Mesothelial cell of epicardium (in vitro differentiated cells): ENCODE results near the gene GLT6D1. TPM values are rescaled to one million over a fixed set of nuclear protein-coding genes. Genes with fewer than 3 reads are reported as not detected.
A peak's percentile ranks its signal among the peaks of the same experiment; 100 is the strongest.

Experiments used
- DNase-seq, 2 experiments: peaks; one replicate each; pipeline ENCODE4 v3.0.0; 2021; ENCODE audit warnings: low spot score in 2 of 2; ENCODE audit not compliant: unreplicated experiment in 2 of 2
- H3K27ac Mint-ChIP-seq: 2 replicates; pipeline ENCODE4 v1.8.0; 2021; ENCODE audit warnings: mixed read lengths
- H3K27me3 Mint-ChIP-seq: 2 replicates; pipeline ENCODE4 v1.8.0; 2021; ENCODE audit warnings: low read depth, mixed read lengths
- H3K36me3 Mint-ChIP-seq: 2 replicates; pipeline ENCODE4 v1.8.0; 2021; ENCODE audit warnings: mixed read lengths
- H3K4me1 Mint-ChIP-seq: 2 replicates; pipeline ENCODE4 v1.8.0; 2021; ENCODE audit warnings: mixed read lengths
- H3K4me3 Mint-ChIP-seq: 2 replicates; pipeline ENCODE4 v1.8.0; 2021; ENCODE audit warnings: mild to moderate bottlenecking, moderate library complexity, mixed read lengths
- H3K9me3 Mint-ChIP-seq: 2 replicates; pipeline ENCODE4 v1.8.0; 2021; ENCODE audit warnings: mixed read lengths
- CTCF ChIP-seq: fragments of 200-600 bp; sonication (generic); IDR thresholded peaks from one replicate; pipeline ENCODE4 v1.5.0; 2021; ENCODE audit warnings: antibody characterized with exemption; ENCODE audit not compliant: unreplicated experiment
- total RNA-seq: library from RNA; stranded (reverse); gene quantifications from 3 replicates; pipeline ENCODE4 v1.2.1, GENCODE V29; 2021

The GLT6D1 gene
- total RNA-seq, 1 donor from 2014 or later, result not detected

GRCh38 chr9:135663857-135664256 lies 24.5 kb upstream of the GLT6D1 start:
- Mint-ChIP-seq H3K36me3 (peaks cover 2% of the 10 kb centered on the region), H3K9me3 (peaks cover 5% of the 10 kb centered on the region), H3K4me3 (no peak overlapping the region), H3K27me3 (peaks cover 6% of the 10 kb centered on the region), H3K27ac (no peak overlapping the region), H3K4me1 (peaks cover 27% of the 10 kb centered on the region)
- no peak for TF ChIP-seq CTCF
- no peak for DNase-seq

- no peak overlapping the region for H3K27ac Mint-ChIP-seq
- DNase-seq, result no peak
- H3K9me3 Mint-ChIP-seq, result peaks cover 2% of the 10 kb centered on the region
- H3K4me3 Mint-ChIP-seq, result no peak overlapping the region
- TF ChIP-seq CTCF, result no peak
- H3K27me3 Mint-ChIP-seq, result peaks cover 6% of the 10 kb centered on the region
- H3K4me1 Mint-ChIP-seq, result peaks cover 27% of the 10 kb centered on the region
- H3K36me3 Mint-ChIP-seq, result peaks cover 1% of the 10 kb centered on the region
Observed at GRCh38 chr9:135663451-135663770, 24.1 kb upstream of the GLT6D1 start.

GRCh38 chr9:135662758-135663450 lies 23.6 kb upstream of the GLT6D1 start, which contains the start of gene LCN9:
LCN9 (plus strand) TSS chr9:135663309; CDS start chr9:135663322, 13 bp downstream.
- peaks cover 27% of the 10 kb centered on the region for H3K4me1 Mint-ChIP-seq
- H3K36me3 Mint-ChIP-seq, result no peaks in the 10 kb centered on the region
- peaks cover 4% of the 10 kb centered on the region for H3K27me3 Mint-ChIP-seq
- no peak for DNase-seq
- peak within 1 kb of the TSS; percentile 91 for H3K27ac Mint-ChIP-seq
- H3K4me3 Mint-ChIP-seq, result no peak within 1 kb of the TSS
- no peak for TF ChIP-seq CTCF
- H3K9me3 Mint-ChIP-seq, result peaks cover 3% of the 10 kb centered on the region

- Mint-ChIP-seq H3K36me3 (no peaks in the 10 kb centered on the region), H3K9me3 (peaks cover 4% of the 10 kb centered on the region), H3K27me3 (peaks cover 4% of the 10 kb centered on the region), H3K27ac (peak overlapping the region; percentile 91), H3K4me3 (no peak overlapping the region), H3K4me1 (peaks cover 27% of the 10 kb centered on the region)
- TF ChIP-seq CTCF, result no peak
- DNase-seq, result no peak
Observed at GRCh38 chr9:135661816-135662560, 22.6 kb upstream of the GLT6D1 start.

- Mint-ChIP-seq H3K27ac (no peak overlapping the region), H3K9me3 (peaks cover 4% of the 10 kb centered on the region), H3K4me1 (peaks cover 23% of the 10 kb centered on the region), H3K4me3 (no peak overlapping the region), H3K27me3 (no peaks in the 10 kb centered on the region), H3K36me3 (no peaks in the 10 kb centered on the region)
- no peak for DNase-seq
- TF ChIP-seq CTCF, result no peak
Observed at GRCh38 chr9:135660407-135660806, 21.1 kb upstream of the GLT6D1 start.
